Suprapubic skin (tissue), 4 donors: ENCODE results near the gene TUBA4B.

Source experiments
- CTCF ChIP-seq, 2 donors: fragments of 200-600 bp in 1 of 2; fragments of 450-650 bp in 1 of 2; sonication (generic) in 1 of 2; IDR thresholded peaks; one replicate each; pipeline ENCODE4 v1.5.1; 2016 to 2019; ENCODE audit warnings: antibody characterized with exemption in 2 of 2, mild to moderate bottlenecking in 1 of 2, moderate library complexity in 1 of 2
- EP300 ChIP-seq: sonication (generic); formaldehyde crosslinking; IDR thresholded peaks from one replicate; pipeline ENCODE4 v1.6.1; 2017; ENCODE audit warnings: antibody characterized with exemption
- POLR2A ChIP-seq, 2 donors: fragments of 450-650 bp; IDR thresholded peaks; one replicate each; pipeline ENCODE4 v1.6.1; 2017; ENCODE audit warnings: antibody characterized with exemption in 2 of 2, mild to moderate bottlenecking in 2 of 2, moderate library complexity in 2 of 2
- POLR2AphosphoS5 ChIP-seq, 3 donors: sonication (generic); formaldehyde crosslinking; IDR thresholded peaks; one replicate each; pipeline ENCODE4 v1.6.1; 2017; ENCODE audit warnings: antibody characterized with exemption in 3 of 3

- TF ChIP-seq POLR2A (IDR thresholded peaks at IDR 0.05) (no peak), CTCF (IDR thresholded peaks at IDR 0.05) (no peak), POLR2AphosphoS5 (IDR thresholded peaks at IDR 0.05) (peak in 1 of 3 donors; percentile 7), EP300 (no peak)
Observed at GRCh38 chr2:219273937-219274336, 20.9 kb downstream of the TUBA4B start.
